ENCODE results near the gene CHMP5.

The CHMP5 gene

DNA sequence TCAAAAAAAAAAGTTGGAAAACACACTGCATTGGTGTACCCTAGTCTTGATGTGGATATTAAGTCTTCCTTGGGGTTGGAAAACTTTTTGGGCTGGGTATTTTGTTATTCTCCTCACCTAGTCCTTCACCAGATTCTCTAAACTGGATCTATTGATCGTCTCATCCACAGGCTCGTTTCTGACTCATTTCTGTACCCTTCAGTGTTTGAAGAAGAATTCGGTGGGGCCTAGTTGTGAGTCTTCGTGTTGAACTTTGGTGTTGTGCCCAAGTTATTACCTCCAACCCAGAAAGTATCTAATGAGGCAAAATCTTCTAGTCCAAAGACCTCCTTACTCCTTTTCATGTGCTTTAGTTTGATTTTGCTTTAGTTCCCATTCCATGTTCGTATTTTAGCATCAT is 27.1 kb downstream of the CHMP5 start:
- no peak for ATAC-seq
- TF ChIP-seq ESRRG (CRISPR knock-in tag; IDR thresholded peaks at IDR 0.05) (no peak), CSDC2 (CRISPR knock-in tag; IDR thresholded peaks at IDR 0.05) (no peak), ZFP30 (CRISPR knock-in tag; IDR thresholded peaks at IDR 0.05) (no peak), ARNTL (CRISPR knock-in tag; IDR thresholded peaks at IDR 0.05; ENCODE audit: borderline replicate concordance, low read depth) (no peak), BACH2 (CRISPR knock-in tag; IDR thresholded peaks at IDR 0.05; ENCODE audit: borderline replicate concordance) (no peak), POU6F1 (CRISPR knock-in tag; IDR thresholded peaks at IDR 0.05; ENCODE audit: borderline replicate concordance, low read depth) (no peak), TOX (CRISPR knock-in tag; IDR thresholded peaks at IDR 0.05; ENCODE audit: borderline replicate concordance) (no peak), ZFP3 (CRISPR knock-in tag; IDR thresholded peaks at IDR 0.05) (no peak), ZNF70 (CRISPR knock-in tag; IDR thresholded peaks at IDR 0.05) (no peak), ZNF8 (CRISPR knock-in tag; IDR thresholded peaks at IDR 0.05) (no peak), RARB (CRISPR knock-in tag; IDR thresholded peaks at IDR 0.05) (no peak), ISL1 (CRISPR knock-in tag; IDR thresholded peaks at IDR 0.05) (no peak)
- TF ChIP-seq, protein P1, sequence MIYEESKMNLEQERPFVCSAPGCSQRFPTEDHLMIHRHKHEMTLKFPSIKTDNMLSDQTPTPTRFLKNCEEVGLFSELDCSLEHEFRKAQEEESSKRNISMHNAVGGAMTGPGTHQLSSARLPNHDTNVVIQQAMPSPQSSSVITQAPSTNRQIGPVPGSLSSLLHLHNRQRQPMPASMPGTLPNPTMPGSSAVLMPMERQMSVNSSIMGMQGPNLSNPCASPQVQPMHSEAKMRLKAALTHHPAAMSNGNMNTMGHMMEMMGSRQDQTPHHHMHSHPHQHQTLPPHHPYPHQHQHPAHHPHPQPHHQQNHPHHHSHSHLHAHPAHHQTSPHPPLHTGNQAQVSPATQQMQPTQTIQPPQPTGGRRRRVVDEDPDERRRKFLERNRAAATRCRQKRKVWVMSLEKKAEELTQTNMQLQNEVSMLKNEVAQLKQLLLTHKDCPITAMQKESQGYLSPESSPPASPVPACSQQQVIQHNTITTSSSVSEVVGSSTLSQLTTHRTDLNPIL (CRISPR knock-in tag; IDR thresholded peaks at IDR 0.05; ENCODE audit: low read depth), result no peak
- TF ChIP-seq, protein P2, sequence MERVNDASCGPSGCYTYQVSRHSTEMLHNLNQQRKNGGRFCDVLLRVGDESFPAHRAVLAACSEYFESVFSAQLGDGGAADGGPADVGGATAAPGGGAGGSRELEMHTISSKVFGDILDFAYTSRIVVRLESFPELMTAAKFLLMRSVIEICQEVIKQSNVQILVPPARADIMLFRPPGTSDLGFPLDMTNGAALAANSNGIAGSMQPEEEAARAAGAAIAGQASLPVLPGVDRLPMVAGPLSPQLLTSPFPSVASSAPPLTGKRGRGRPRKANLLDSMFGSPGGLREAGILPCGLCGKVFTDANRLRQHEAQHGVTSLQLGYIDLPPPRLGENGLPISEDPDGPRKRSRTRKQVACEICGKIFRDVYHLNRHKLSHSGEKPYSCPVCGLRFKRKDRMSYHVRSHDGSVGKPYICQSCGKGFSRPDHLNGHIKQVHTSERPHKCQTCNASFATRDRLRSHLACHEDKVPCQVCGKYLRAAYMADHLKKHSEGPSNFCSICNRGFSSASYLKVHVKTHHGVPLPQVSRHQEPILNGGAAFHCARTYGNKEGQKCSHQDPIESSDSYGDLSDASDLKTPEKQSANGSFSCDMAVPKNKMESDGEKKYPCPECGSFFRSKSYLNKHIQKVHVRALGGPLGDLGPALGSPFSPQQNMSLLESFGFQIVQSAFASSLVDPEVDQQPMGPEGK (CRISPR knock-in tag; IDR thresholded peaks at IDR 0.05; ENCODE audit: borderline replicate concordance), result no peak
- TF ChIP-seq, protein P3, sequence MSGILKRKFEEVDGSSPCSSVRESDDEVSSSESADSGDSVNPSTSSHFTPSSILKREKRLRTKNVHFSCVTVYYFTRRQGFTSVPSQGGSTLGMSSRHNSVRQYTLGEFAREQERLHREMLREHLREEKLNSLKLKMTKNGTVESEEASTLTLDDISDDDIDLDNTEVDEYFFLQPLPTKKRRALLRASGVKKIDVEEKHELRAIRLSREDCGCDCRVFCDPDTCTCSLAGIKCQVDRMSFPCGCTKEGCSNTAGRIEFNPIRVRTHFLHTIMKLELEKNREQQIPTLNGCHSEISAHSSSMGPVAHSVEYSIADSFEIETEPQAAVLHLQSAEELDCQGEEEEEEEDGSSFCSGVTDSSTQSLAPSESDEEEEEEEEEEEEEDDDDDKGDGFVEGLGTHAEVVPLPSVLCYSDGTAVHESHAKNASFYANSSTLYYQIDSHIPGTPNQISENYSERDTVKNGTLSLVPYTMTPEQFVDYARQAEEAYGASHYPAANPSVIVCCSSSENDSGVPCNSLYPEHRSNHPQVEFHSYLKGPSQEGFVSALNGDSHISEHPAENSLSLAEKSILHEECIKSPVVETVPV (CRISPR knock-in tag; IDR thresholded peaks at IDR 0.05), result no peak

DNA sequence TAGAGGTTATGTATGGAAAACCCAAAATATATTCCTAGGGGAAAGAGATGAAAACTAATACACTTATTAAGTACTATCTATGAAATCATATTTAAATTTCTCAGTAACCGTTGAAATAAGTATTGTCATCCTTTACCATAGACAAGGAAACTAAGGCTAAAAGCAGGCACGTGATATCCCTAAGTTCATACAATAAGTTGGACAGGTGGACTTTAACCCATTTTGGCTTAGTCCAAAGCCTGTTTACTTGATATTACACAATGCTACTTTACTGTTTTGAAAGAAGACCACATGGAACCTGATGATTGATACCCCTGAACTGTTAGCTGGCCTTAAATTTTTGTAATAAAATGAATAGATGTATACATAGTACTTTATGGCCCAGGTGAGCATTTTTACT is 28.9 kb downstream of the CHMP5 start:
- TF ChIP-seq, protein P1 (CRISPR knock-in tag; IDR thresholded peaks at IDR 0.05; ENCODE audit: low read depth), result no peak
- TF ChIP-seq CSDC2 (CRISPR knock-in tag; IDR thresholded peaks at IDR 0.05), result no peak
- no peak for ATAC-seq

DNA sequence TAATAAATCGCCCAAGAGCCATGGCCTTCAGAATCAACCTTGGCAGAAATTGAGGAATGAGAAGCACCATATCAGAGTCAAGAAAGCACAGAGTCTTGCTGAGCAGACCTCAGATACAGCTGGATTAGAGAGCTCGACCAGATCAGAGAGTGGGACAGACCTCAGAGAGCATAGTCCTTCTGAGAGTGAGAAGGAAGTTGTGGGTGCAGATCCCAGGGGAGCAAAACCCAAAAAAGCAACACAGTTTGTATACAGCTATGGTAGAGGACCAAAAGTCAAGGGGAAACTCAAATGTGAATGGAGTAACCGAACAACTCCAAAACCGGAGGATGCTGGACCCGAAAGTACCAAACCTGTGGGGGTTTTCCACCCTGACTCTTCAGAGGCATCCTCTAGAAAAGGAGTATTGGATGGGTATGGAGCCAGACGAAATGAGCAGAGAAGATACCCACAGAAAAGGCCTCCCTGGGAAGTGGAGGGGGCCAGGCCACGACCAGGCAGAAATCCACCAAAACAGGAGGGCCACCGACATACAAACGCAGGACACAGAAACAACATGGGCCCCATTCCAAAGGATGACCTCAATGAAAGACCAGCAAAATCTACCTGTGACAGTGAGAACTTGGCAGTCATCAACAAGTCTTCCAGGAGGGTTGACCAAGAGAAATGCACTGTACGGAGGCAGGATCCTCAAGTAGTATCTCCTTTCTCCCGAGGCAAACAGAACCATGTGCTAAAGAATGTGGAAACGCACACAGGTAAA is 30.0 kb downstream of the CHMP5 start:
- ATAC-seq, result no peak
- no peak for TF ChIP-seq ZFP3 (CRISPR knock-in tag; IDR thresholded peaks at IDR 0.05)
- no peak for TF ChIP-seq ZNF70 (CRISPR knock-in tag; IDR thresholded peaks at IDR 0.05)
- TF ChIP-seq BACH2 (CRISPR knock-in tag; IDR thresholded peaks at IDR 0.05; ENCODE audit: borderline replicate concordance), result no peak
- TF ChIP-seq, protein P2 (CRISPR knock-in tag; IDR thresholded peaks at IDR 0.05; ENCODE audit: borderline replicate concordance), result no peak
- TF ChIP-seq ARNTL (CRISPR knock-in tag; IDR thresholded peaks at IDR 0.05; ENCODE audit: borderline replicate concordance, low read depth), result no peak
- TF ChIP-seq ZFP30 (CRISPR knock-in tag; IDR thresholded peaks at IDR 0.05), result no peak
- no peak for TF ChIP-seq OSR1 (CRISPR knock-in tag; IDR thresholded peaks at IDR 0.05)
- TF ChIP-seq ZNF8 (CRISPR knock-in tag; IDR thresholded peaks at IDR 0.05), result no peak
- no peak for TF ChIP-seq TSHZ2 (CRISPR knock-in tag; IDR thresholded peaks at IDR 0.05)
- no peak for TF ChIP-seq ZNF565 (CRISPR knock-in tag; conservative IDR thresholded peaks at IDR 0.05; ENCODE audit: low read depth)
- no peak for TF ChIP-seq RARB (CRISPR knock-in tag; IDR thresholded peaks at IDR 0.05)
- TF ChIP-seq ESRRG (CRISPR knock-in tag; IDR thresholded peaks at IDR 0.05), result no peak
- no peak for TF ChIP-seq POU6F1 (CRISPR knock-in tag; IDR thresholded peaks at IDR 0.05; ENCODE audit: borderline replicate concordance, low read depth)
- no peak for TF ChIP-seq ISL1 (CRISPR knock-in tag; IDR thresholded peaks at IDR 0.05)
